ENCODE data around the gene RMDN2.
"Not testable (repeated sequence)": the region's sequence is repeated elsewhere in the genome, so short reads cannot be mapped to it uniquely, and the experiment has no call there.

RMDN2 gene

GRCh38 chr2:37919631-37920032, 5.5 kb upstream of the RMDN2 start:
- Histone ChIP-seq H3K36me3 (no peaks in the 10 kb centered on the region), H3K4me3 (ENCODE audit: low read depth, low read length) (no peak overlapping the region), H3K27me3 (no peaks in the 10 kb centered on the region), H3K9me3 (no peaks in the 10 kb centered on the region), H3K4me1 (no peaks in the 10 kb centered on the region; the same call in 1 of the 2 replicates)
- no peak for TF ChIP-seq CTCF (IDR thresholded peaks at IDR 0.05; ENCODE audit: low read depth, low read length)
- DNase-seq: peak; percentile 20

GRCh38 chr2:37920570-37920969, 4.5 kb upstream of the RMDN2 start:
- Histone ChIP-seq H3K36me3 (no peaks in the 10 kb centered on the region), H3K9me3 (no peaks in the 10 kb centered on the region), H3K4me1 (no peaks in the 10 kb centered on the region; the same call in 1 of the 2 replicates), H3K4me3 (ENCODE audit: low read depth, low read length) (no peak overlapping the region), H3K27me3 (no peaks in the 10 kb centered on the region)
- TF ChIP-seq CTCF (IDR thresholded peaks at IDR 0.05; ENCODE audit: low read depth, low read length): no peak
- no peak for DNase-seq

GRCh38 chr2:37921781-37922180, 3.3 kb upstream of the RMDN2 start:
- DNase-seq: no peak
- H3K9me3 ChIP-seq: no peaks in the 10 kb centered on the region
- no peaks in the 10 kb centered on the region; the same call in 1 of the 2 replicates for H3K4me1 ChIP-seq
- no peak overlapping the region for H3K4me3 ChIP-seq (ENCODE audit: low read depth, low read length)
- H3K27me3 ChIP-seq: no peaks in the 10 kb centered on the region
- TF ChIP-seq CTCF (IDR thresholded peaks at IDR 0.05; ENCODE audit: low read depth, low read length): no peak
- H3K36me3 ChIP-seq: no peaks in the 10 kb centered on the region

- no peaks in the 10 kb centered on the region; the same call in 1 of the 2 replicates for H3K4me1 ChIP-seq
- no peak for TF ChIP-seq CTCF (IDR thresholded peaks at IDR 0.05; ENCODE audit: low read depth, low read length)
- H3K27me3 ChIP-seq: no peaks in the 10 kb centered on the region
Observed at GRCh38 chr2:37923308-37924055, 1.6 kb upstream of the RMDN2 start.

GRCh38 chr2:37926635-37927034, 1.5 kb downstream of the RMDN2 start:
- Histone ChIP-seq H3K27me3 (no peaks in the 10 kb centered on the region), H3K36me3 (no peaks in the 10 kb centered on the region), H3K4me3 (ENCODE audit: low read depth, low read length) (no peak overlapping the region), H3K4me1 (no peaks in the 10 kb centered on the region), H3K9me3 (no peaks in the 10 kb centered on the region)
- TF ChIP-seq CTCF (IDR thresholded peaks at IDR 0.05; ENCODE audit: low read depth, low read length): no peak
- DNase-seq: no peak

More at GRCh38 chr2:37923308-37924055, 1.6 kb upstream of the RMDN2 start:
- H3K36me3 ChIP-seq: no peaks in the 10 kb centered on the region
- H3K4me3 ChIP-seq (ENCODE audit: low read depth, low read length): no peak overlapping the region
- DNase-seq: no peak
- H3K9me3 ChIP-seq: no peaks in the 10 kb centered on the region

GRCh38 chr2:37928377-37928776, 3.3 kb downstream of the RMDN2 start:
- H3K4me1 ChIP-seq: no peaks in the 10 kb centered on the region
- TF ChIP-seq CTCF (IDR thresholded peaks at IDR 0.05; ENCODE audit: low read depth, low read length): no peak
- no peaks in the 10 kb centered on the region for H3K9me3 ChIP-seq
- no peaks in the 10 kb centered on the region for H3K36me3 ChIP-seq
- no peak overlapping the region for H3K4me3 ChIP-seq (ENCODE audit: low read depth, low read length)
- DNase-seq: no peak
- no peaks in the 10 kb centered on the region for H3K27me3 ChIP-seq

- DNase-seq; H3K9me3 ChIP-seq; H3K4me1 ChIP-seq; H3K4me3 ChIP-seq (ENCODE audit: low read depth, low read length); H3K27me3 ChIP-seq; H3K36me3 ChIP-seq: not testable (repeated sequence)
Observed at GRCh38 chr2:37930392-37930791, 5.3 kb downstream of the RMDN2 start.

GRCh38 chr2:37932873-37933272, 7.8 kb downstream of the RMDN2 start:
- H3K9me3 ChIP-seq; H3K4me1 ChIP-seq; H3K27me3 ChIP-seq; H3K36me3 ChIP-seq; H3K4me3 ChIP-seq (ENCODE audit: low read depth, low read length); DNase-seq: not testable (repeated sequence)

All from BE2C (cell line).